Astrocyte of the spinal cord (primary cell): ENCODE data around the gene ABHD5.
A peak's percentile ranks its signal among the peaks of the same experiment; 100 is the strongest.

Experiments
- DNase-seq: peaks from one replicate; pipeline ENCODE4 v3.0.0; 2011; ENCODE audit warnings: low read depth, low spot score
- H3K4me3 ChIP-seq: 2 replicates; pipeline ENCODE4 v1.5.1; 2011; ENCODE audit warnings: low read depth, mild to moderate bottlenecking, low read length, moderate library complexity
- CTCF ChIP-seq: IDR thresholded peaks from 2 replicates; pipeline ENCODE4 v1.5.1; 2012; ENCODE audit warnings: low read depth, mild to moderate bottlenecking, low read length, inconsistent platforms
- in situ Hi-C: cut with HindIII; loops from 2 replicates; pipeline ENCODE4 v1.10.0; 2017; ENCODE audit warnings: low sequenced_read_pairs

Gene ABHD5

GRCh38 chr3:43755516-43756200 is 64.9 kb downstream of the ABHD5 start:
- in situ Hi-C loops: no loop called here
- DNase-seq: no peak
- no peak overlapping the region for H3K4me3 ChIP-seq
- TF ChIP-seq CTCF: no peak

GRCh38 chr3:43757666-43758321 is 67.1 kb downstream of the ABHD5 start:
- TF ChIP-seq CTCF: no peak
- in situ Hi-C loops: no loop called here
- H3K4me3 ChIP-seq: no peak overlapping the region
- DNase-seq: no peak

GRCh38 chr3:43758592-43759225 is 68.0 kb downstream of the ABHD5 start:
- TF ChIP-seq CTCF: no peak
- no peak overlapping the region for H3K4me3 ChIP-seq
- in situ Hi-C loops: no loop called here
- DNase-seq: no peak

- H3K4me3 ChIP-seq: no peak overlapping the region
- DNase-seq: peak; percentile 53
- peak; percentile 42 for TF ChIP-seq CTCF
- in situ Hi-C loops: no loop called here
Observed at GRCh38 chr3:43759297-43759782, 68.6 kb downstream of the ABHD5 start.

GRCh38 chr3:43759938-43760337 is 69.2 kb downstream of the ABHD5 start:
- DNase-seq: no peak
- in situ Hi-C loops: no loop called here

More at GRCh38 chr3:43759938-43760337, 69.2 kb downstream of the ABHD5 start:
- no peak for TF ChIP-seq CTCF
- H3K4me3 ChIP-seq: no peak overlapping the region
